ENCODE data around the gene DENND1B. TPM values are rescaled to one million over a fixed set of nuclear protein-coding genes. Genes with fewer than 3 reads are reported as not detected.

Gene DENND1B
- polyA plus RNA-seq, 1 of the 3 experiments (the other 2 are of a cell fraction): 1.4 TPM

DNA sequence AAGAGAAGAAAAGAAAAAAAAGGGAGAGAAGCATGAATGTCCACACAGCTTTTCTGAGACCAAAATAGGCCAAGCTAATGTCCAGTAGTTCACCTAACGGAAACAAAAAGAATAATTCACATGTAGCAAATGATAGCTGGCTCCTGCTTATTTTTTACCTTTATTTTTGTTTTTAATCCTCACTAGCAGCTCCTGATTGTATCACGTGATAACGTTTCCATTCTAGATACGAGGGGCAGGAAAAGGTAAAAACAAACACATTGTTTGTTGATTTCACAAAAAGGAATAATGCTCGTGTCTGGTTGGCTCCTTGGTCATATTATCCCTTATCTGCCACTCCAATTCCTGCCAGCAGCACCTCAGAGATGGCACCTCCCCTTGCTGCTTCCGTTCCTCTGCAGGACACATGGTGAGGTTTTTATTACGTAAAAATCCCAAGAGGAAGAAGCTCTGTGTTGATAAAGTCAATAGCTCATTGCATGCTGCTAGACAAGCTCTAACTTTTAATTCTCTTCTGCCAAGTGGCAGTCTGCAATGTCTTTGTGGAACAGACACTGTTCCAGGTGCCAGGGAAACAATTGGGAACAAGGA lies 305.6 kb downstream of the DENND1B start:
- H4K20me1 ChIP-seq (ENCODE audit: insufficient read depth): no peaks in the 10 kb centered on the region
- POLR2A ChIA-PET: no interaction called here

More for the DNA sequence above, 305.6 kb downstream of the DENND1B start:
- H3F3A ChIP-seq (replicated peaks; ENCODE audit: insufficient read depth): no peaks in the 10 kb centered on the region
- H3K9ac ChIP-seq: no peak overlapping the region
- H2AFZ ChIP-seq (ENCODE audit: low read depth): peak overlapping the region; percentile 40; the same call in 1 of the 2 replicates
- no peak overlapping the region for H3K27ac ChIP-seq (ENCODE audit: low read depth in 2 of 2, low read length in 1 of 2)
- no peak overlapping the region for H3K4me2 ChIP-seq
- no peaks in the 10 kb centered on the region for H3K36me3 ChIP-seq (replicated peaks in 1 of 2; ENCODE audit: control insufficient read depth in 1 of 2, insufficient read depth in 2 of 2, low read length in 1 of 2)
- no peak overlapping the region for H3K4me3 ChIP-seq (ENCODE audit: low read depth in 2 of 2, low read length in 1 of 2)
- no peaks in the 10 kb centered on the region for H3K27me3 ChIP-seq (ENCODE audit: insufficient read depth)
- H3K4me1 ChIP-seq (ENCODE audit: control insufficient read depth in 1 of 2, insufficient read depth in 2 of 2, low read depth in 1 of 2, low read length in 1 of 2): peaks cover 0 to 26% of the 10 kb centered on the region in 2 experiments; a peak in 2 of 4 replicates
- no peaks in the 10 kb centered on the region for H3K79me2 ChIP-seq (ENCODE audit: insufficient read depth)
- WGBS (ENCODE audit: low lambda C conversion rate): 63% methylated on average over 7 of the region's 7 CpGs
- H3K9me2 ChIP-seq: no peaks in the 10 kb centered on the region
- DNase-seq: no peak
- TF ChIP-seq REST (IDR thresholded peaks at IDR 0.05; ENCODE audit: low read depth, low read length) (no peak), NRF1 (IDR thresholded peaks at IDR 0.05; ENCODE audit: low read depth, low read length) (no peak), NFIC (IDR thresholded peaks at IDR 0.05; ENCODE audit: borderline replicate concordance) (no peak), MXI1 (IDR thresholded peaks at IDR 0.05; ENCODE audit: low read depth, low read length) (no peak), FOSL2 (IDR thresholded peaks at IDR 0.05; ENCODE audit: borderline replicate concordance, low read depth) (no peak), POLR2AphosphoS5 (IDR thresholded peaks at IDR 0.05; ENCODE audit: low read depth, low read length) (no peak), MEF2A (IDR thresholded peaks at IDR 0.05; ENCODE audit: borderline replicate concordance, low read depth) (no peak), SIN3A (IDR thresholded peaks at IDR 0.05; ENCODE audit: borderline replicate concordance, low read depth, low read length) (no peak), EZH2phosphoT487 (IDR thresholded peaks at IDR 0.05; ENCODE audit: borderline replicate concordance, low read depth) (no peak), SMC3 (IDR thresholded peaks at IDR 0.05; ENCODE audit: low read depth, low read length) (no peak), CHD2 (IDR thresholded peaks at IDR 0.05; ENCODE audit: low read length, partially characterized antibody) (no peak), EP300 (IDR thresholded peaks at IDR 0.05; ENCODE audit: borderline replicate concordance in 1 of 2, low read depth in 1 of 2, low read length in 1 of 2) (no peak), FOXJ3 (CRISPR knock-in tag; IDR thresholded peaks at IDR 0.05) (no peak), RAD21 (IDR thresholded peaks at IDR 0.05; ENCODE audit: low read length) (no peak), FOXM1 (IDR thresholded peaks at IDR 0.05; ENCODE audit: low read depth) (no peak), RCOR1 (IDR thresholded peaks at IDR 0.05; ENCODE audit: low read length) (no peak), JUND (IDR thresholded peaks at IDR 0.05) (no peak), YY1 (IDR thresholded peaks at IDR 0.05; ENCODE audit: low read depth) (no peak)
- TF ChIP-seq, protein P1, sequence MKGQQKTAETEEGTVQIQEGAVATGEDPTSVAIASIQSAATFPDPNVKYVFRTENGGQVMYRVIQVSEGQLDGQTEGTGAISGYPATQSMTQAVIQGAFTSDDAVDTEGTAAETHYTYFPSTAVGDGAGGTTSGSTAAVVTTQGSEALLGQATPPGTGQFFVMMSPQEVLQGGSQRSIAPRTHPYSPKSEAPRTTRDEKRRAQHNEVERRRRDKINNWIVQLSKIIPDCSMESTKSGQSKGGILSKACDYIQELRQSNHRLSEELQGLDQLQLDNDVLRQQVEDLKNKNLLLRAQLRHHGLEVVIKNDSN (IDR thresholded peaks at IDR 0.05; ENCODE audit: borderline replicate concordance, low read depth): no peak
- TF ChIP-seq, protein P2, sequence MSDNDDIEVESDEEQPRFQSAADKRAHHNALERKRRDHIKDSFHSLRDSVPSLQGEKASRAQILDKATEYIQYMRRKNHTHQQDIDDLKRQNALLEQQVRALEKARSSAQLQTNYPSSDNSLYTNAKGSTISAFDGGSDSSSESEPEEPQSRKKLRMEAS (IDR thresholded peaks at IDR 0.05; ENCODE audit: low read depth): no peak
- H3K9me3 ChIP-seq: no peaks in the 10 kb centered on the region
- CTCF ChIA-PET: interaction anchor here (0.6 to 0.9 kb wide), 3 partner anchors 11 to 388 kb away, joined by 3 read pairs; no protein-coding TSS in a partner anchor
